ENCODE measurements around the gene GRK4. TPM values are rescaled to one million over a fixed set of nuclear protein-coding genes. Genes with fewer than 3 reads are reported as not detected.

Gene GRK4
- total RNA-seq, 2 donors from 2014 or later, result 6.9 to 9.9 TPM

- no peaks in the 10 kb centered on the region for H3K36me3 ChIP-seq
- no peaks in the 10 kb centered on the region for H3K4me1 ChIP-seq (ENCODE audit: control insufficient read depth in 1 of 2, low read depth in 2 of 2)
- DNase-seq (ENCODE audit: low spot score) (no peak), ATAC-seq (ENCODE audit: insufficient number of reproducible peaks, low FRiP score, low read depth) (no peak)
- no peaks in the 10 kb centered on the region for H3K27me3 ChIP-seq (replicated peaks; ENCODE audit: insufficient read depth)
- H3K4me3 ChIP-seq, result no peak overlapping the region
- H3K9me3 ChIP-seq, result no peaks in the 10 kb centered on the region
- H3K27ac ChIP-seq, result no peak overlapping the region
- no peak for TF ChIP-seq CTCF (IDR thresholded peaks at IDR 0.05)
Measured at GRCh38 chr4:3059943-3060342, 96.6 kb downstream of the GRK4 start.

- Histone ChIP-seq H3K36me3 (no peaks in the 10 kb centered on the region), H3K4me1 (ENCODE audit: control insufficient read depth in 1 of 2, low read depth in 2 of 2) (no peaks in the 10 kb centered on the region), H3K9me3 (no peaks in the 10 kb centered on the region), H3K27ac (no peak overlapping the region), H3K4me3 (no peak overlapping the region), H3K27me3 (replicated peaks; ENCODE audit: insufficient read depth) (no peaks in the 10 kb centered on the region)
- TF ChIP-seq CTCF (IDR thresholded peaks at IDR 0.05), result no peak
- no peak for ATAC-seq (ENCODE audit: insufficient number of reproducible peaks, low FRiP score, low read depth)
- no peak for DNase-seq (ENCODE audit: low spot score)
Measured at GRCh38 chr4:3060946-3061345, 97.6 kb downstream of the GRK4 start.

DNA sequence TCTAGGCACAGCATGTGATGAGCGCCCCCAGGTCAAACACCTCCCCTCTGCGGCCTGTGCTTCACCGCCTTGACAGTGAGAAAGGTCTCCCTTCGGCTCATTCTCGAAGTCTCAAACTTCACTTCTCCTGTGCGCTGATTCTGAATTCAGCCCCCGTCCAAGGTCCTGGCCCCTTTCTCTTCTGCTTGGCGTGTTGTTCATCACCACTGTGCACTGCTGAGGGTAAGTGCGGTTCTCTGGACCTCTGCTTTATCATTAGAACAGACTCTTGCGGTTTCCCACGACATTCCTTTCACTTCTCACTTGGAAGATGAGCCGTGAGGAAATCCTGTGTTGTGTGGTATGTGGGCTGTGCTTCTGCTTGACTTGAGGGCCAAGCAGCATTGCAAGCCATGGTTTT lies 99.1 kb downstream of the GRK4 start:
- no peak for TF ChIP-seq CTCF (IDR thresholded peaks at IDR 0.05)
- Histone ChIP-seq H3K4me1 (ENCODE audit: control insufficient read depth in 1 of 2, low read depth in 2 of 2) (no peaks in the 10 kb centered on the region), H3K27ac (no peak overlapping the region), H3K27me3 (replicated peaks; ENCODE audit: insufficient read depth) (no peaks in the 10 kb centered on the region), H3K36me3 (no peaks in the 10 kb centered on the region), H3K9me3 (no peaks in the 10 kb centered on the region), H3K4me3 (no peak overlapping the region)
- DNase-seq (ENCODE audit: low spot score) (no peak), ATAC-seq (ENCODE audit: insufficient number of reproducible peaks, low FRiP score, low read depth) (no peak)

- Histone ChIP-seq H3K27me3 (replicated peaks; ENCODE audit: insufficient read depth) (no peaks in the 10 kb centered on the region), H3K27ac (no peak overlapping the region), H3K36me3 (no peaks in the 10 kb centered on the region), H3K4me3 (no peak overlapping the region), H3K4me1 (ENCODE audit: control insufficient read depth in 1 of 2, low read depth in 2 of 2) (no peaks in the 10 kb centered on the region), H3K9me3 (no peaks in the 10 kb centered on the region)
- no peak for TF ChIP-seq CTCF (IDR thresholded peaks at IDR 0.05)
- no peak for ATAC-seq (ENCODE audit: insufficient number of reproducible peaks, low FRiP score, low read depth)
- DNase-seq (ENCODE audit: low spot score), result no peak
Measured at GRCh38 chr4:3065551-3065950, 102.2 kb downstream of the GRK4 start.

DNA sequence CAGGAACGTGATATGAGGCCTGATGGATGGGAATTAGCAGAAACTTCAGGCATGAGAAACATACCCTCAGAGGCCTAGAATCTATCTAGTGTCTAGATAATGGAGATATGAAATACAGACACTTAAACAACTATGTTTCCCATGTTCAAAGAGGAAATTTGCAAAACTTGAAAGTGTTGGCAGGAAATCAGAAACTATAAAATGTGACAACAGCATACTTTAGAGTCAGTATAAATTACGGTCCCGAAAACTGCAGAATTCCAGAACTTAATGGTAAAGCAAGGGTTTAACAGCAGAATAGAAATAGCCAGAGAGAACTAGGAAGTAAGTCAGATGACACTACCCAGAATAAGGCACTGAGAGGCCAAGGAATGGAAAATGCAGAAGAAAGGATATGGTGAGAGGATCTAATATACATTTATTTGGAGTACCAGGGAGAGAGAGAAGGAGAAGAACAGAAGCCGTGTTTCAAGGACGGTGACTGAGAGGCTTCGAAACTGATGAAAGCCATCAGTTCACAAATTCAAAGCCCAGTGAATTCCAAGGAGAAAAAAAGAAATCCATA lies 103.5 kb downstream of the GRK4 start:
- H3K9me3 ChIP-seq, result no peaks in the 10 kb centered on the region
- DNase-seq (ENCODE audit: low spot score) (no peak), ATAC-seq (ENCODE audit: insufficient number of reproducible peaks, low FRiP score, low read depth) (no peak)
- no peak overlapping the region for H3K27ac ChIP-seq
- no peaks in the 10 kb centered on the region for H3K36me3 ChIP-seq
- TF ChIP-seq CTCF (IDR thresholded peaks at IDR 0.05), result no peak
- no peak overlapping the region for H3K4me3 ChIP-seq
- no peaks in the 10 kb centered on the region for H3K27me3 ChIP-seq (replicated peaks; ENCODE audit: insufficient read depth)
- H3K4me1 ChIP-seq (ENCODE audit: control insufficient read depth in 1 of 2, low read depth in 2 of 2), result no peaks in the 10 kb centered on the region

Measured in thoracic aorta (tissue), 2 donors.